Daoy (cell line): ENCODE data around the gene TDRD1. TPM values are rescaled to one million over a fixed set of nuclear protein-coding genes. Genes with fewer than 3 reads are reported as not detected.

Source experiments
- DNase-seq: peaks from one replicate; pipeline ENCODE4 v3.0.0-alpha.2; 2015; ENCODE audit warnings: low read depth
- total RNA-seq: library from RNA; depleted of rRNA; stranded (reverse); fragments of >200 nt; shearing (Covaris generic); gene quantifications from 2 replicates; pipeline ENCODE4 v1.2.3, GENCODE V29; 2014

The TDRD1 gene
- total RNA-seq, 1 experiment from 2014 or later = 0.06 TPM

DNA sequence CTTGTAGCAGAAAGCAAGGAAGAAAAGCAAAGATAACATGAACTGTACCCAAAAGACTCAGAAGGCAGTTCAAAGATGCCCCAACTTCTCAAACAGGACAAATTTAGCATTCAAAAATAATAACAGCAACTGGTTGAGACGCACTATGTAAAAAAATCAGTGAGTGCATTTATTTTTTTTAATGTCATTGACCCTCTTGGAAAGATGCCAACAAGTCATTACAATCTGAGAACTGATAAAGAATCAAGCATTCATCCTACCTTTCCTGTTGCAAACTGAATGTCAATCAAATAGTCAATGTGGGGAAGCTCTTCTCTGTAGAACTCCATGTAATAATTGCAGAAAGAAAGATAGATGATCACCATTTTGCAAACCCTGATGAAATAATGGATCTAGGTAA is 3.5 kb upstream of the TDRD1 start:
- DNase-seq = no peak

DNA sequence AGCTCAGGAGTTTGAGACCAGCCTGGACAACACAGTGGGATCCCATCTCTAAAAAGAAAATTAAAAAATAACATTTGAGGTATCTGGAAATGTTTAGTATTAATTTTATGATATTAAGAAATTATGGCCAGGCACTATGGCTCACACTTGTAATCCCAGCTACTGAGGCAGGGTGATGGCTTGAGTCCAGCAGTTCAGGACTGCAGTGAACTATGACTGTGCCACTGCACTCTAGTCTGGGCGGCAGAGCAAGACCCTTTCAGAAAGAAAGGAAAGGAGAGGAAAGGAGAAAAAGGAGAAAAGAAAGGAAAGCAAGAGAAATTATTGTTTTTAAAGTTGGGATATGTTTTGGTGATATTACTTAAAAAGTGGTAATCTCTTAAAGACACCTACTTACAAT is 2.6 kb upstream of the TDRD1 start:
- no peak for DNase-seq

DNA sequence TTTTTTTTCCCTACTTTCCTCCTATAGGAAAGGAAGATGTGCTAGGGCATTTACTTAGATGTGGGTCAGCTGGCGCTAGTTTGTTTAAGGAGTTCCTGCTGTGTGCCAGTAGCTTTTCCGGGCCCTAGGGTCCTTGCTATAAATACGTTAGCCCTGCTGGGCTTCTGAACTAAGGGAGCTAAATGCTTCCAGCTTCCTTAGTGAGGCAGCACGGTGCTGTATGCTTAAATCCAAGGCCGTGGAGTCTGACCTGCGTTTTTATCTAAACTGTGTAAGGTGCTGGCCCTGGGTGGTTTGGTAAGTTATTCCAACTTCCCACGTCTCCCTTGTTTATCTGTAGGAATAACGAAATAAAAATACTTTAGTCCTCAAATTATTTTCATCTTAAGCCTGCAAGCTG is 594 bp downstream of the TDRD1 start:
- DNase-seq = no peak

DNA sequence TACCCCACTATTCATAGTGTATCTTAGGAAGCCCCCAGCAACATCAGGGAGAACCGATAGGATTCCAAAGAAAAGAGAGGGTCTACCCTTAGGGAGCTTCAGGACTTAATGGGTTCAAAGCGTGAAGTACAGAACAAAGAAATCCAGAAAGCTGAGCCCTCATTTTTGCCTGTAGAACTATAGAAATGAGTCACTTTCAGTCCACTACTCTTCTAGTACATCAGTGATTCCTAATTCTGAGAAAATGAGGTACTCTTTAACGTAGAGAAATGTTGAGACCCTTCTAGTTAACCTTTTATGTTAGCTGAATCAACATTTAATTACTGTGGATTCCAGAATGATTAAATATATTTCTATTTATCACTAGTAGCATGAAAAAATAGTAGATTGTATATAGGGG is 1.8 kb downstream of the TDRD1 start:
- DNase-seq = no peak

DNA sequence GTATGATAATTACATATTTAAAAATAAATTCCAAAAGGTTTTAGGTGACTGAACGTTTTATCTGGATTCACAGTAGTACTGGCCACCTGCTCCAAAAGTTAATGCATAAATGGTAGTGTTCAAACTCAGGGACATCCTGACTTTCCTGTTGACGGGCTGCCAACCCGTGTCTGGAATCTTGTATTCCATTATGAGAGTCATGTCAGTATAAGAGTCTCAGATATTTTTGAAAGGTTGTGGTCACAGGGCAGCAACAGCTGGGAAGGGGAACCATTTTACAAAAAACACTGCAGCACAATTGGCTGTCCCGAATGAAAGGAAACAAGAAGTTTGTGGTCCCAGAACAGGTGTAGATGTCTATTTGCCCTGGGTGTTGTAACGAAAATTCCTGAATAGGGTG is 2.8 kb downstream of the TDRD1 start:
- no peak for DNase-seq

DNA sequence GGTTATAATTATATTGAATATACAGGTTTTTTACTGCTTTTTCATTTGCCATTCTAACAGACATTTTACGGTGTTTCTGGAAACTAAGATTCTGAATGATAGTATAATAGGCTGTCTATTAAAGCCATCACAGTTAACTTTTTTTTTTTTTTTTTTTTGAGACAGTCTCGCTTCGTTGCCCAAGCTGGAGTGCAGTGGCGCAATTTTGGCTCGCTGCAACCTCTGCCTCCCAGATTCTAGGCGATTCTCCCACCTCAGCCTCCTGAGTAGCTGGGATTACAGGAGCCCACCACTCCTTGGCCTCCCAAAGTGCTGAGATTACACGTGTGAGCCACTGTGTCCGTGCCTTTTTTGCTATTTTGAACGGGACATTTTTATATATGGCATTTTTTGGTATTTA is 4.4 kb downstream of the TDRD1 start:
- DNase-seq = no peak

DNA sequence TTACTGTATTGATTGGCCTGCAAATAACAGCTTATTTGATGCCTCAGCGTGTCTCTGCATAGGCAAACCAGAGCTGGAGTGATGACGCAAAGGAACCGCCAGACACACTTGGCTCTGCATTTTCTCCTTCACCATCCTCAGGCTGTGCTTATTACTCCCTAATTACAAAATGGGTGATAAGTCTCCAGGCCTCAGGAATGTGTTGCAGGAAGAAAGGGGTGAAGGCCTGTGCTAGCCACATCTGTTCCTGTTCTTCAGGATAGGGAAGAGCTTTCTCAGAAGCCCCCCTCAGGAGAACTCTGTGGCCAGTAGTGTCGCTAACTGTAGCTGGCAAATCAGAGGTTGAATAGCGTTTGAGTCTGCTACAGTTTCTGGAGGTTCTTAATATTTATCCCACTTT is 5.1 kb downstream of the TDRD1 start:
- no peak for DNase-seq

DNA sequence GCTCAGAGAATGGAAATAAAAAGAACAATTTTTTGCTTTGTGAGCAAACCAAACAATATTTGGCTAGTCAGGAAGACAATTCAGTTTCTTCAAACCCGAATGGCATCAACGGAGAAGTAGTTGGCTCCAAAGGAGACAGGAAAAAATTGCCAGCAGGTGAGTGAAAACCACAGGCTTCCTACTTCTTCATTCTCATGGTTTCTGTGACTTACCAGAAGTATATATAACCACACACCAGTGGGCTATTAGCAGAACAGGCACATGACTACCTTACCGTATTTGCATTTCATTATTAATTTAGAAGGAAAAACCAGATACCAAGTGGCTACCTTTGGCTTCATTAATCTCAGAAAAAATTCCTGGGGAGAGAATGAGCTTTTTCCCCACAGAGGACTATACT is 8.8 kb downstream of the TDRD1 start:
- DNase-seq = no peak

DNA sequence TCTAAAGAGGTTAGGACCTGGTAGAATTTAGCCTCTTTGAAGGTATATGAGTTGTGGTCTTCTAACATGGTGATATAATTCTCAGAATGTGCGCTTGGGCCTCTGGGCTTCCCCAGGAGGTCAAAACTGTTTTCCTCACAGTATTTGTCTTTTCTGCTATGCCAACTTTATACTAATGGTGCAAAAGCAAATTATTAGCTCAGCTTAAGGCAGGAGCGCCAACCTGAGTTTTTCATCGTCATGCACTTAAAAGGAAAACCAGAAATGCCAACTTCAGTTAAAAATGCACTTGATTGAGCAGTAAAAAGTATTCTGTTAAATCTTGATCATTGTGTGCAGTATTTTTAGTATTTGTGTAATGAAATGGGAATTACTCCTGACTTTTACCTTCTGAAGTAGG is 9.7 kb downstream of the TDRD1 start:
- no peak for DNase-seq

DNA sequence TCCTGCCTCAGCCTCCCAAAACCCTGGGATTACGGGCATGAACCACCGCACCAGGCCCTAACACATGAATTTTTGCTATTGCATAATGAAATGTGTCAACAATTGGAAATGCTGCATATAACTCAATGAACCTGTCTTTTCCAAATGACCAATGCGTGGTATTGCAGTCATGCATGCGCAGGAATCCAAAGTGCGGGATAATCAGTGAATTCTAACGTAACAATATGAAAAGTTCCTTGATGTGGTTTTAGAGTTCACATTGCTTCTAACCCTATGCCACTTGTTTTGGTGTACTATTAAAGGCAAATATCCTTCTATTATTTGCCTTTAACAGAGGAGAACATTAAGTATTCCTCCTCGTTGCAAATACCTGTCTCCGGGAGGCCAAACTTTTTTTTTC is 10.5 kb downstream of the TDRD1 start:
- no peak for DNase-seq

DNA sequence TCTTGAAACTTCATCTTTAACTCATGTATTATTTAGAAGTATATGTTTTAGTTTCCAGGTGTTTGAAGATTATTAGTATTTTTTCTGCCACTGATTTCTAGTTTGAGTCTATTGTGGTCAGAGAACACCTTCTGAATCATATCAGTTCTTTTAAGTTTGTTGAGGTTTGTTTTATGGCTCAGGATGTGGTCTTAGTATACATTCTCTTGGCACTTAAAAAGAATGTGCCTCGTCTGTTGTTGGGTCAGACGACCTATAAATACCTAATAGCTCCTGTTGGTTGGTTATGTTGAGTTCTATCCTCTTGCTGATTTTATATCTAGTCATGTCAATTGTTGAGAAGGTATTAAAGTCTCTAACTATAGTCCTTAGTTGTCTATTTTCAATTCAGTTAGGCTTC is 15.9 kb downstream of the TDRD1 start:
- DNase-seq = no peak

DNA sequence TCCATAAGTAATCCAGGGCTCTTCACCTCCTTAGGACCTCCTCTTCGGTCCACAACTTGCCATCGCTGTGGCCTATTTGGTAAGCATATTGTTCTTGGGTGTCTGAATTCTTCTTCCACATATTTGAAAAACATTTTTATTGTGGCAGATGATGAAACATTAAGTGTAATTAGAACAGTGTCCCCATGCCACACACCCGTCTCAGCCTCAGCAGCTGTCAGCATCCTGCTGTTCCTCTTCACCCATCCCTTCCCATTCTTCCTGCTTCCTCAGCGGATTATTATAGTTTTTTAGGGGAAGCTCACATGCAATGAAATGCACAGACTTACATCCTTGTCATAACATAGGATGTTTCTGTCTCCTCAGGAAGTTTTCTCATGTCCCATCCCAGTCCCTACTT is 20.1 kb downstream of the TDRD1 start:
- DNase-seq = no peak

DNA sequence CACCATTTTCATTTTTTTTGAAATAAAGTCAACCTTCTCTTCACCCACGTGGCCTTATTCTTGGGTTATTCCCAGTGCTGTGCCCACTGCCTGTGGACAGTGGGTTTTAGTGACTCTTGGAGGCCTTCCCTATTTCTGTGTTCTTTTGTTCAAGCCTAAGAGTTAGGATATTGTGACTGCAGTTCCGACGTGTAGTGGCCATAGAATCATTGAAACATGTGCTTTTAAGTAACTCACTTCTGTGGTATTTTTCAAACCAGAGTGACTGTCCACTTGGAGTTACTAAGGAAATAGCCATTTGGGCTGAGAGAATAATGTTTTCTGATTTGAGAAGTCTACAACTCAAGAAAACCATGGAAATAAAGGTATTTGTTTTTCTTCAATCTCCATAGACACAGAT is 23.7 kb downstream of the TDRD1 start:
- no peak for DNase-seq

DNA sequence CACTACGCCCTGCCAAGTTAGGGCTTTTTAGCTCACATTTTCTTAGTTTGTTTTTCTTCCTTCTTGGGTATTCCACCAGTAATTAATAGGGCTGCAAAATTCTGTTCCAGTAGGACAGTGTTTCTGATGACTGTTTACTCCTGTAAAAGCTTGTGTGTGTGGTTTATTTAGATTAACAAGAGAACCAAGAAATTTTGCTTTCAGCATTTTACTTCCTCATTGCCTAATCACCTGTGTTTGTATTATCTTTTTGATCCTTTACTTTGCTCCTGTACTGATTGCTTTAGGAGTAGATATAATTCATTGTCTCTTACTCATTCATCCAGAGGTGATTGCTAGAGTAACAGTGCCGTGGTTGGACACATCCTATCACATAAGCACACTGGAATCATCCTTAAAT is 27.7 kb downstream of the TDRD1 start:
- DNase-seq = no peak

DNA sequence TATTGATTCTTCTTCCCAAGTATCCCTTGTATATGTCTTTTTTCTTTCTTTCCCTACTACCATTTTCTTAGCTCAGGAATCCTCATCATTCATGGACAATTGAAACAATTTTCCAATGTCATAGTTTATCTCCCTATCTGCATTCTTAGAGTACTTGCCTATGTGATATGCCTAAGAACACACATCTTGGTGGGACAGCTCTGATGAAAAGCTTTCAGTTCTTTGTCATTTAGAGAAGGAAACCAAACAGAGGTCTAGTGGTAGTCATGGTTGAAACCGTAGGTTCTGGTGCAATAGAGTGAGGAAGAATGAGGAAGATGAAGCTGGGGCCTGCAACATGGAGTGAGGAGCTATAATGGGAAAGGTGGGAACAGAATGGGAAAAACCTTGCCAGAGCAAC is 28.2 kb downstream of the TDRD1 start:
- no peak for DNase-seq

DNA sequence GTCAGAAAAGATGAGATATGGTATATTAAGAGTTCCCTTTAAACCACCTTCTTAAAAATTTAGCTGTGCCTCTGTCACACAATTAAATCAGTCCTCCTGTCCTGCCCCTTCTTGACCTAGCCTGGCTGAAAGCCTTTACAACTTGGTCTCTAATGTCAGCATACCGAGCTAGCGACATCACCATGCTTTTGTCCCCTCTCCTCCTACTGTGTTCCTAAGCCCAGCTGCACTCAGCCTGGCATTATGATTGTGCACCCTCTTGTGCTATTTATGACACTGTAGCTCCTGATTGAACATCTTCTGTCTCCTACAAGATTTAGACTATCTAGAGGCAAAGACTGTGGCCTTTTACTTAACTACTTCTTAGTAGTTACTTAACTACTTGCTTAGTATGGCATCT is 29.2 kb downstream of the TDRD1 start:
- DNase-seq = no peak

DNA sequence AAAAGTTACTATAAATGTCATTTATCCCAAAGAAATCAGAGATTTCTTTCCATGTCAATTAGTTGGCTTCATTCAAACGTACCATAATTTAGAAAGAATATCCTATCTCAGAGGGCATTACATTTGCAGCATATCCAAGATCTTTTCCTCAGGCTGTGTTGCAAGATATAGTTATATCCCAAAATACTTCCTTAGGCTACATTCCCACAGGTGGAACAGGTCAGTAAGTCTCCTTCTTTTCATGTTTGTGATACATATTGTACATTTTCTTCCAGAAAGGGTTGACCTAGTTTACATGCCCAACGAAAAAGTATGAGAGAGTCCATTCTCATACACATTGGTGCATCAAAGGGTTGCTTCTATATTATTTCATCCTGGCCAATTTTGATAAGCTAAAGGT is 33.0 kb downstream of the TDRD1 start:
- DNase-seq = no peak

DNA sequence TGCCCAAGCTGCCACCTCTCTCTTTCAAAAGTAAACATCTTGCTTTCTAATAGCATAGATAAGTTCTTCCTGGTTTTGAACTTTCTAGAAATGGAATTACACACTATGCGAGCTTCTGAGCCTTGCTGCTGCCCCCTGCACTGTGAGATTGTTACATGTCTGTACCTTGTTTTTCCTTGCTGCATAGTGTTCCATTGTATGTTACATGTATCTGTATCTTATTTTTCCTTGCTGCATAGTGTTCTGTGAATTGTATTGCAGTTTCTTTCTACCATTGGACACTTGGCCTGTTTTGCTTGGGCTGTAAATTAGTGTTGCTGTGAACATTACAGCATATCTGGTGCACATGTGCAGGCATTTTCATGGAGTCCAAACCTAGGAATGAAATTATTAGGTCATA is 35.9 kb downstream of the TDRD1 start:
- DNase-seq = no peak

DNA sequence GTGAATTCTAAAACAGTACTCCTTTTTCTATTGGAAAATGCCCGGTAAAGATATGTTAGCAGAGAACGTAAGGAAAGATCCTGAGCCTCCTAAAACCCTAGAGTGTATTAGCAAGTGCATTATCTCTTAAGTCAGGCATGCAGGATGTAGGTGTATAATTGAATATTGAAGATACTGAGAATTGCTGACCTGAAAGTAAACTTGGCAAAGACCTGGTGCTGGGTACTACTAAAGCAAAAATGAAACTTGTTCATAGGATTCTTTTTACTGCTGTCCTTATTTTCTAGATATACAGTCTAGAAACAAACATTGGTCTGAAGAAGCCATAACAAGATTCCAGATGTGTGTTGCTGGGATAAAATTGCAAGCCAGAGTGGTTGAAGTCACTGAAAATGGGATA is 41.1 kb downstream of the TDRD1 start:
- DNase-seq = no peak

DNA sequence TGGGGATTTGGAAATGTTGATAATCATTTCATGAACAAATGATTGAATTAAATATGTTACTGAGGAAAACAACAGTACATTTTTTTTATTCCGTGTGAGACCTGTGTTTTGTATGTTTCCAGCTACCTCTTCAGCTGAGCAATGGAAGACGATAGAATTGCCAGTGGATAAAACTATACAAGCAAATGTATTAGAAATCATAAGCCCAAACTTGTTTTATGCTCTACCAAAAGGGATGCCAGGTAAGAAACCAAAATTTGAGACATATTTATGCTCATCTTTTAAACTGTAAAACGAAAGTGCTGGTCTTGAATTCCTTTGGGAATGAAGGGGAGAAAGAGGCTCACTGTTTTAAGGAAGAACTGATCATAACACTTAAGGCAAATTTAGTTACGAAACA is 42.1 kb downstream of the TDRD1 start:
- no peak for DNase-seq

DNA sequence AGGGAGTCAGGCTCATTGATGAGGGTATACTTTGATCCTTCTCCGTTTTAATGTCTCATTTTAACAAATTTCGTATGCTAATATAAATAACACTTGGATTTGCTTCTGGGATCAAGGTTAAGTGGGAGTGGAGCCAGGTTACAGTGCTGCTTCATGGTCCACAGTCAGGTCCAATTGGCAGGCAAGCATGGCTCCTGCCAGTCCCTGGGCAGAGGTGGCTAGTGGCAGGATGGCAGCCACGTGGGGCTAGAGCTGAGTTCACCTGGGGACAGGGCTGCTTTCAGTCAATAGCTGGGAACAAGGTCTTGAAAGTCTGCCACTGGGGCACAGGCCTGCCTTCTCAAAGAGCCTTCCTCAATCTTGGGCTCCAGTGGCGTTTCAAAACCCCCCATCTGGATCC is 43.9 kb downstream of the TDRD1 start:
- DNase-seq = no peak

DNA sequence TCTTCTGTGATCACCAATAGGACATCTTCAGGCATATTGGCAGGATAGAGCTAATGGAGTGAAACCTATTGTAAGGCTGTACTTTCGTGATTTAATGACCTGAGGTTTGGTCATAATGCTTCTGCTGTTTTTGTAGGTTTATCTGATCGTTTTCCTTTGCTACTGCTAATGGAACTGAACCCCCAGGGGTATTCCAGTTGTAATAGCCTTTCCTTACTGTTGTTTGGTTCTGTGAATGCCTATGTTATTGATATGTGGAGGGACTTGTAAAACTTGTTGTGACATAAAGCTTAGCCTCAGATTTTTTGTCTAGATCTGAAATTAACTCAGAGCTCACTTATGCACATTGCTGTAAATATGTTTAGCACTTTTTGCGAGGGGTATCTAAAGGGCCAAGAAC is 49.0 kb downstream of the TDRD1 start:
- no peak for DNase-seq

DNA sequence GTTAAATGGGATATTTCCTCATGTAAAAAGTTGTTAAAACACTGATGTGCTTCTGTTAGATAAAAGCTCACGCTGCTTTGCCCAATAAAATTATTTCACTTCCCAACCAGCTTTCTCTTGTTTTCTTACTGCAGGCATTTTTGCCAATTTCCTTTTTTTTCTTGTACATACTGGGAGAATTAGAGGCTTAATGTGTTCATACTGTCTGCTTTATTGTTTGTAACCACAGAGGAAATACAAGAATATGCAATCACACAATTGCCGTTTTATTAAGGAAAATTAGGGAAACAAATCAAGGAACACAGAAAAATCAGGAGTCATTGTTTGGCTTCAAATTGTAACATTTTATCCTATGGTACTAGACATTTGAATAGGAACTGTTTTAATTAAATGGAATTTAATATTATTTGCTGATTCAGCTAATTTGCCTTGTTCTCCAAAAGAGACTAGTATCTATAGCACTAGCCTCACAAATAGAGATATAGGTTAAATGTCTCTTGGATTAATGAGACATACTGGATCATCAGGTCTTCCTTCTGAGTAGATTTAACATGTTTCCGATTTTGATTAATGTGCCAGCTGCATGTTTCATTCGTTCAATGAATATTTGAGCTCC is 53.5 kb downstream of the TDRD1 start:
- DNase-seq = no peak

DNA sequence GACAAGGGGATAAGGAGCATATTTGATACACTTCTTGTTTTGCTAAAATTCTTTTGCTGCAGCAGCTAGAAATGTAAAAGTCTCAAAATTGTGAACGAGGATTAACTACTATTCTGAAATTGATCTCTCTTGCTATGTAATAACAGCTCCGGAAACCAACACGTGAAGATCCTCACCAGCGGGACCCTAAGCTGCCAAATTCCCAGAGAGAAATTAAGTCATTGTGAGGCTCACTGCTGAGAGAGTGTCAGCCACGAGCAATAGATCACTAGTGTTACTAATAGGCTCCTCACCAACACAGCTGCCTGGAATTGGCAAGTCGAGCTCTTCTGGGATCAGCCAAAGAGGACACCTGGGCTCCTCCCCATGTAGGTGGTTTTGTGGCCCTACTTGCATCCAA is 54.3 kb downstream of the TDRD1 start:
- DNase-seq = no peak

DNA sequence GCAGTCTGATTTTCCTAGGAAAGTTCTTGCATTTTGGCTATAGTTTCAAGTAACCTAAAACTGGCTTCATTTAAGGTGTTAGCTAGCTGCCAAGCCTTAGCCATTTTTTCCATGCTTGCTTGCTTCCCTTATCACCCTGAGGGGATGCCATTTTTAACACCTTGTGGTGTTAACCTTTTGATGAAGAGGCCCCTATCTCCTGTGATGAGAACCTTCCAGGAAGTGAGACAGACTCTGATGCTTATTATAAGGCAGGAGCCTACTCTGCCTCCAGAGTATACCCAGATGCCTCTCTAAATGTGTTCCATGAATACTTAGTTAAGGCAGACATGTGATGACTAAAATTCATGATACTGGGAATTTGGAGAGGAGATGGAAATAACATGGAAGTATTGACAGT is 55.0 kb downstream of the TDRD1 start:
- DNase-seq = no peak
